ENCODE results near the gene PCDHGC5.

DNA sequence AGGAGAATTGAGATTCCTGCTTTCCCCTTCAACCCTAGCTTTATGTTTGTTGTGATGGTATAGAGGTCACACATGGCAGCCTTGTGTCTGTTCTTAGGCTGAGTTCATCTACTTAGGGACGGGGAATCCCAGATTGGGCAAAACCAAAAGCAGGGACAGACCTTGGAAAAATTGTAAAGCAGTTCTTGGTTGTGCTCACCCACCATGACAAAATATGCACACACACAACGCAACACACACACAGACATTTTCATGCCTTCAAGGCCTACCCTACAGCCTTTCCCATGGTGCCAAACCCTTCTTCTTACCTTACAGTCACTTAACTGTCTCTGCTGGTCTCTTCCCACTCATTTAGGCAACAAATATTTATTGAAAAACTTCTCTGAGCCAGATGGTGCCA lies 14.8 kb downstream of the PCDHGC5 start:
- TF ChIP-seq, protein P1, sequence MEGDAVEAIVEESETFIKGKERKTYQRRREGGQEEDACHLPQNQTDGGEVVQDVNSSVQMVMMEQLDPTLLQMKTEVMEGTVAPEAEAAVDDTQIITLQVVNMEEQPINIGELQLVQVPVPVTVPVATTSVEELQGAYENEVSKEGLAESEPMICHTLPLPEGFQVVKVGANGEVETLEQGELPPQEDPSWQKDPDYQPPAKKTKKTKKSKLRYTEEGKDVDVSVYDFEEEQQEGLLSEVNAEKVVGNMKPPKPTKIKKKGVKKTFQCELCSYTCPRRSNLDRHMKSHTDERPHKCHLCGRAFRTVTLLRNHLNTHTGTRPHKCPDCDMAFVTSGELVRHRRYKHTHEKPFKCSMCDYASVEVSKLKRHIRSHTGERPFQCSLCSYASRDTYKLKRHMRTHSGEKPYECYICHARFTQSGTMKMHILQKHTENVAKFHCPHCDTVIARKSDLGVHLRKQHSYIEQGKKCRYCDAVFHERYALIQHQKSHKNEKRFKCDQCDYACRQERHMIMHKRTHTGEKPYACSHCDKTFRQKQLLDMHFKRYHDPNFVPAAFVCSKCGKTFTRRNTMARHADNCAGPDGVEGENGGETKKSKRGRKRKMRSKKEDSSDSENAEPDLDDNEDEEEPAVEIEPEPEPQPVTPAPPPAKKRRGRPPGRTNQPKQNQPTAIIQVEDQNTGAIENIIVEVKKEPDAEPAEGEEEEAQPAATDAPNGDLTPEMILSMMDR (IDR thresholded peaks at IDR 0.05 in 4 of 5, conservative IDR thresholded peaks at IDR 0.05 in 1 of 5): no peak
- TF ChIP-seq POLR2A (IDR thresholded peaks at IDR 0.05): no peak

All from gastrocnemius medialis (tissue), 4 donors.